22Rv1 (cell line): ENCODE results near the gene FCSK.

Experiments used
- CTCF ChIP-seq: fragments of 450-650 bp; IDR thresholded peaks from 2 replicates; pipeline ENCODE4 v1.5.1; 2017; ENCODE audit warnings: mild to moderate bottlenecking
- ZFX ChIP-seq: fragments of 450-650 bp; IDR thresholded peaks from 2 replicates; pipeline ENCODE4 v1.6.1; 2017; ENCODE audit warnings: antibody characterized with exemption, borderline replicate concordance

GRCh38 chr16:70463235-70463634 lies 8.8 kb downstream of the FCSK start:
- no peak for TF ChIP-seq CTCF
- no peak for TF ChIP-seq ZFX
